ENCODE results near the gene DXO. TPM values are rescaled to one million over a fixed set of nuclear protein-coding genes. Genes with fewer than 3 reads are reported as not detected.

DXO gene
- total and polyA plus RNA-seq, 2 of the 13 experiments (the other 11 are each of a cell fraction or from before 2014, with no cell fraction given) = 18.6 to 26.2 TPM

GRCh38 chr6:31958741-31959739 lies 12.9 kb downstream of the DXO start, which contains the start of the genes NELFE and SKIC2 (continued):
- TF ChIP-seq, protein P1, sequence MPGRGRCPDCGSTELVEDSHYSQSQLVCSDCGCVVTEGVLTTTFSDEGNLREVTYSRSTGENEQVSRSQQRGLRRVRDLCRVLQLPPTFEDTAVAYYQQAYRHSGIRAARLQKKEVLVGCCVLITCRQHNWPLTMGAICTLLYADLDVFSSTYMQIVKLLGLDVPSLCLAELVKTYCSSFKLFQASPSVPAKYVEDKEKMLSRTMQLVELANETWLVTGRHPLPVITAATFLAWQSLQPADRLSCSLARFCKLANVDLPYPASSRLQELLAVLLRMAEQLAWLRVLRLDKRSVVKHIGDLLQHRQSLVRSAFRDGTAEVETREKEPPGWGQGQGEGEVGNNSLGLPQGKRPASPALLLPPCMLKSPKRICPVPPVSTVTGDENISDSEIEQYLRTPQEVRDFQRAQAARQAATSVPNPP (CRISPR knock-in tag; IDR thresholded peaks at IDR 0.05) = peak; percentile 38; the same call in 1 of the 2 replicates
- no peak for TF ChIP-seq FIP1L1 (IDR thresholded peaks at IDR 0.05; ENCODE audit: borderline replicate concordance, insufficient read depth, low read depth, low read length)
- TF ChIP-seq, protein P2, sequence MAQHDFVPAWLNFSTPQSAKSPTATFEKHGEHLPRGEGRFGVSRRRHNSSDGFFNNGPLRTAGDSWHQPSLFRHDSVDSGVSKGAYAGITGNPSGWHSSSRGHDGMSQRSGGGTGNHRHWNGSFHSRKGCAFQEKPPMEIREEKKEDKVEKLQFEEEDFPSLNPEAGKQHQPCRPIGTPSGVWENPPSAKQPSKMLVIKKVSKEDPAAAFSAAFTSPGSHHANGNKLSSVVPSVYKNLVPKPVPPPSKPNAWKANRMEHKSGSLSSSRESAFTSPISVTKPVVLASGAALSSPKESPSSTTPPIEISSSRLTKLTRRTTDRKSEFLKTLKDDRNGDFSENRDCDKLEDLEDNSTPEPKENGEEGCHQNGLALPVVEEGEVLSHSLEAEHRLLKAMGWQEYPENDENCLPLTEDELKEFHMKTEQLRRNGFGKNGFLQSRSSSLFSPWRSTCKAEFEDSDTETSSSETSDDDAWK (CRISPR knock-in tag; IDR thresholded peaks at IDR 0.05) = no peak
- peak; percentile 78 for TF ChIP-seq PHF21A (CRISPR knock-in tag; IDR thresholded peaks at IDR 0.05)
- TF ChIP-seq, protein P3, sequence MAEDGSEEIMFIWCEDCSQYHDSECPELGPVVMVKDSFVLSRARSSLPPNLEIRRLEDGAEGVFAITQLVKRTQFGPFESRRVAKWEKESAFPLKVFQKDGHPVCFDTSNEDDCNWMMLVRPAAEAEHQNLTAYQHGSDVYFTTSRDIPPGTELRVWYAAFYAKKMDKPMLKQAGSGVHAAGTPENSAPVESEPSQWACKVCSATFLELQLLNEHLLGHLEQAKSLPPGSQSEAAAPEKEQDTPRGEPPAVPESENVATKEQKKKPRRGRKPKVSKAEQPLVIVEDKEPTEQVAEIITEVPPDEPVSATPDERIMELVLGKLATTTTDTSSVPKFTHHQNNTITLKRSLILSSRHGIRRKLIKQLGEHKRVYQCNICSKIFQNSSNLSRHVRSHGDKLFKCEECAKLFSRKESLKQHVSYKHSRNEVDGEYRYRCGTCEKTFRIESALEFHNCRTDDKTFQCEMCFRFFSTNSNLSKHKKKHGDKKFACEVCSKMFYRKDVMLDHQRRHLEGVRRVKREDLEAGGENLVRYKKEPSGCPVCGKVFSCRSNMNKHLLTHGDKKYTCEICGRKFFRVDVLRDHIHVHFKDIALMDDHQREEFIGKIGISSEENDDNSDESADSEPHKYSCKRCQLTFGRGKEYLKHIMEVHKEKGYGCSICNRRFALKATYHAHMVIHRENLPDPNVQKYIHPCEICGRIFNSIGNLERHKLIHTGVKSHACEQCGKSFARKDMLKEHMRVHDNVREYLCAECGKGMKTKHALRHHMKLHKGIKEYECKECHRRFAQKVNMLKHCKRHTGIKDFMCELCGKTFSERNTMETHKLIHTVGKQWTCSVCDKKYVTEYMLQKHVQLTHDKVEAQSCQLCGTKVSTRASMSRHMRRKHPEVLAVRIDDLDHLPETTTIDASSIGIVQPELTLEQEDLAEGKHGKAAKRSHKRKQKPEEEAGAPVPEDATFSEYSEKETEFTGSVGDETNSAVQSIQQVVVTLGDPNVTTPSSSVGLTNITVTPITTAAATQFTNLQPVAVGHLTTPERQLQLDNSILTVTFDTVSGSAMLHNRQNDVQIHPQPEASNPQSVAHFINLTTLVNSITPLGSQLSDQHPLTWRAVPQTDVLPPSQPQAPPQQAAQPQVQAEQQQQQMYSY (CRISPR knock-in tag; IDR thresholded peaks at IDR 0.05) = peak; percentile 67; the same call in 1 of the 2 replicates
- TF ChIP-seq ZNF629 (CRISPR knock-in tag; conservative IDR thresholded peaks at IDR 0.05) = peak; percentile 63
- no peak for TF ChIP-seq RARA (CRISPR knock-in tag; IDR thresholded peaks at IDR 0.05)
- TF ChIP-seq PTBP1 (IDR thresholded peaks at IDR 0.05; ENCODE audit: low read depth, low read length, poor library complexity, severe bottlenecking) = no peak
- TF ChIP-seq ZNF552 (CRISPR knock-in tag; IDR thresholded peaks at IDR 0.05; ENCODE audit: borderline replicate concordance) = no peak
- no peak for TF ChIP-seq ZBTB7A (CRISPR knock-in tag; IDR thresholded peaks at IDR 0.05)
- no peak; the same call in 1 of the 2 replicates for TF ChIP-seq ZNF556 (CRISPR knock-in tag; IDR thresholded peaks at IDR 0.05; ENCODE audit: borderline replicate concordance)
- no peak for TF ChIP-seq ZNF550 (CRISPR knock-in tag; IDR thresholded peaks at IDR 0.05; ENCODE audit: borderline replicate concordance)
- TF ChIP-seq AGO1 (IDR thresholded peaks at IDR 0.05; ENCODE audit: low read depth, low read length, poor library complexity, severe bottlenecking) = peak; percentile 83
- TF ChIP-seq MYNN (CRISPR knock-in tag; IDR thresholded peaks at IDR 0.05; ENCODE audit: low read depth) = no peak; the same call in none of the 2 replicates
- TF ChIP-seq ZFYVE20 (CRISPR knock-in tag; IDR thresholded peaks at IDR 0.05; ENCODE audit: borderline replicate concordance, low read depth) = no peak
- TF ChIP-seq NFE2L2 (IDR thresholded peaks at IDR 0.05; ENCODE audit: low read length) = no peak
- TF ChIP-seq KDM2A (CRISPR knock-in tag; IDR thresholded peaks at IDR 0.05; ENCODE audit: borderline replicate concordance, low read depth) = peak; percentile 99
- no peak; the same call in 1 of the 2 replicates for TF ChIP-seq RXRB (CRISPR knock-in tag; IDR thresholded peaks at IDR 0.05; ENCODE audit: borderline replicate concordance)
- peak; percentile 10; the same call in 1 of the 2 replicates for TF ChIP-seq ZNF362 (CRISPR knock-in tag; IDR thresholded peaks at IDR 0.05; ENCODE audit: borderline replicate concordance)

Data from HepG2 (cell line).